GM23338 (cell line): ENCODE results near the gene AP3M1.

Source experiments
- CREB1 ChIP-seq: fragments of 250-450 bp; sonication (Bioruptor Pico); IDR thresholded peaks from 2 replicates; pipeline ENCODE4 v1.5.0; 2020; ENCODE audit warnings: low read depth, mild to moderate bottlenecking, moderate library complexity
- EZH2 ChIP-seq: fragments of 200-600 bp; sonication (generic); IDR thresholded peaks from one replicate; pipeline ENCODE4 v1.8.0; 2017; ENCODE audit warnings: antibody characterized with exemption, mild to moderate bottlenecking, low read depth; ENCODE audit not compliant: unreplicated experiment
- EZH2phosphoT487 ChIP-seq: fragments of 200-600 bp; sonication (generic); IDR thresholded peaks from one replicate; pipeline ENCODE4 v1.8.1; 2018; ENCODE audit warnings: antibody characterized with exemption; ENCODE audit not compliant: unreplicated experiment
- POLR2AphosphoS5 ChIP-seq: IDR thresholded peaks from 2 replicates; pipeline ENCODE4 v1.6.1; 2016; ENCODE audit warnings: antibody characterized with exemption, low read depth
- ZNF331 ChIP-seq: fragments of 250-450 bp; sonication (Bioruptor Pico); IDR thresholded peaks from 2 replicates; pipeline ENCODE4 v1.5.0; 2020; ENCODE audit warnings: low read depth, mild to moderate bottlenecking, moderate library complexity
- TF ChIP-seq, protein P1 (sequence below), 2 experiments: fragments of 200-600 bp in 1 of 2; sonication (generic) in 1 of 2; conservative IDR thresholded peaks; 2 replicates each; pipeline versions ENCODE4 v1.5.1 to v1.6.1; 2016 to 2017; ENCODE audit warnings: antibody characterized with exemption in 2 of 2, low read depth in 2 of 2, mild to moderate bottlenecking in 2 of 2, moderate library complexity in 1 of 2

DNA sequence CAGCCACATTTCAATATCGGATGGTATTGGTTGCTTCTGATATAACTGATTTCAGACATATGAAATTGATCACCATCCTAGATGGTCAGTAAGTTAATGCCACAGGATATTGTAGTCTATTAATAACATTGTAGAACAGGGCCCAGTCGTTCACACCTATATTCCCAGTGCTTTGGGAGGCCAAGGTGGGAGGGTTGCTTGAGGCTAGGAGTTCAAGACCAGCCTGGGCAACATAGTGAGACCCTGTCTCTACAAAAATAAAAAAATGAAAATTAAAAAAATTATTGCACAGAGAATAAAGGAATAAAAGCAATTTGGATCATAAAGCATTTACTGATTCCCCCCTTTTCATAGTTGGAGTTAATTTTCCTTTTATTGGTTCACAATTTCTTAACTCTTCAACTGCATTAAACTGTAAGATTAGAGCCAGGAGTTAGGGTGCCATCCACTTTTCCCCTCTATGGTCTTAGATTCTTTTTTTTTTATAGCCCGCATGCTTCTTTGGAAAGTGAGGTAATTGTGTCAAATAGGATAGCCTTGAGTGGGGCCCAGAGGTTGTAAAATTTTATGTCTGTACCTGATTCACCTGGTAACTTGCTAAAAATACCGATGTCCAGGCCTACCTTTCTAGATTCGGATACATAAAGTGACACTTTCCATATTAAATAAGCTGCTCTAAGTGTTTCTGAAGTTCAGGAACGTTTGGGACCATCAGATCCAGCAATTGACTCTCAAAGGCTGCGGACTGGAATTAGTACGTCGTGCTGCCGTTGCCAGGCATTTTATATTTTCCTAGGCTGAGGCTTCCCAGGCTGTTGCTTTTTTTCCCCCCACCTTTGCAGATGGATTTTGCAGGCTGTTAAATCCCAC lies 25.1 kb upstream of the AP3M1 start:
- TF ChIP-seq POLR2AphosphoS5 (no peak), CREB1 (no peak), EZH2phosphoT487 (no peak), EZH2 (no peak), ZNF331 (CRISPR knock-in tag) (no peak)
- TF ChIP-seq, protein P1, sequence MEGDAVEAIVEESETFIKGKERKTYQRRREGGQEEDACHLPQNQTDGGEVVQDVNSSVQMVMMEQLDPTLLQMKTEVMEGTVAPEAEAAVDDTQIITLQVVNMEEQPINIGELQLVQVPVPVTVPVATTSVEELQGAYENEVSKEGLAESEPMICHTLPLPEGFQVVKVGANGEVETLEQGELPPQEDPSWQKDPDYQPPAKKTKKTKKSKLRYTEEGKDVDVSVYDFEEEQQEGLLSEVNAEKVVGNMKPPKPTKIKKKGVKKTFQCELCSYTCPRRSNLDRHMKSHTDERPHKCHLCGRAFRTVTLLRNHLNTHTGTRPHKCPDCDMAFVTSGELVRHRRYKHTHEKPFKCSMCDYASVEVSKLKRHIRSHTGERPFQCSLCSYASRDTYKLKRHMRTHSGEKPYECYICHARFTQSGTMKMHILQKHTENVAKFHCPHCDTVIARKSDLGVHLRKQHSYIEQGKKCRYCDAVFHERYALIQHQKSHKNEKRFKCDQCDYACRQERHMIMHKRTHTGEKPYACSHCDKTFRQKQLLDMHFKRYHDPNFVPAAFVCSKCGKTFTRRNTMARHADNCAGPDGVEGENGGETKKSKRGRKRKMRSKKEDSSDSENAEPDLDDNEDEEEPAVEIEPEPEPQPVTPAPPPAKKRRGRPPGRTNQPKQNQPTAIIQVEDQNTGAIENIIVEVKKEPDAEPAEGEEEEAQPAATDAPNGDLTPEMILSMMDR (conservative IDR thresholded peaks at IDR 0.05; ENCODE audit: low read depth in 2 of 2): no peak
